Subcutaneous adipose tissue (tissue), 4 donors: ENCODE results near the gene ITPK1. TPM values are rescaled to one million over a fixed set of nuclear protein-coding genes. Genes with fewer than 3 reads are reported as not detected.

ENCODE experiments used
- total RNA-seq, 4 donors: library from RNA; depleted of rRNA; stranded (reverse); fragments of >200 nt; gene quantifications; one replicate each; pipeline ENCODE4 v1.1.0, GENCODE V29; 2016
- TF ChIP-seq, protein P1 (sequence below): fragments of 450-650 bp; IDR thresholded peaks from one replicate; pipeline ENCODE4 v1.5.1; 2016; ENCODE audit warnings: low read depth, mild to moderate bottlenecking, control low read depth, antibody characterized with exemption, moderate library complexity

ITPK1 gene
- total RNA-seq, 4 donors from 2014 or later = 53.4 to 109 (median 60.3) TPM

DNA sequence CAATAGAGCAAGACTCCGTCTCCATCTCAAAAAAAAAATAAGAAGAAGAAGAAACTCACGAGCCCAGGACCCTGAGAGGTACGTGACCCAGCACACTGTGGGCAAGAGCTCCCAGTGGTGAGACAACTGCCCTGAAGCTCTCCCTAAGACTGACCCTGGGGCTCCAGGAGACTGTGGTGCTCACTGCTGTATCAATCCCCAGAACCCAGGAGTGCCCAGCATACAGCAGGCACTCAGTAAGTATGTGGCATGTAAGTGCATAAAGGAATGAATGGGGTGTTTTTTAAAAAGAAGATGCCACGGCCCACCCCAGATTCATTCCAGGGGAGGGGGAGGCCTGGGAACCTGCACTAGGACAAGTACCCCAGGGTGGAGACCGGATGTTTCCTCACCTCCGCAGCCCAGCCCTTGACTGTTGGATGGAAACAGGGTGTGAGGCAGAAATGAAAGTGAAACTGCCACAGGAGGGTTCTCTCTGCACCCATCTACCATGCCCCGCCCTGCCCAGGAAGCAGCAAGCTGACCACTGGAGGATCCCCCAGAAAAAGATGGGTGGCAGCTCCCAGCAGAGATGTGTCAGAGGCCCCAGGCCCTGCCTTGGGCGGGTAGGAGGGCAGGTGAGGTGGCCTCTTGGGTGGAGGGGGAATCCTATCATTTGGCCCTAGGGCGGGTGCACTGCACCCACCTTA, 12.2 kb downstream of the ITPK1 start:
- TF ChIP-seq, protein P1, sequence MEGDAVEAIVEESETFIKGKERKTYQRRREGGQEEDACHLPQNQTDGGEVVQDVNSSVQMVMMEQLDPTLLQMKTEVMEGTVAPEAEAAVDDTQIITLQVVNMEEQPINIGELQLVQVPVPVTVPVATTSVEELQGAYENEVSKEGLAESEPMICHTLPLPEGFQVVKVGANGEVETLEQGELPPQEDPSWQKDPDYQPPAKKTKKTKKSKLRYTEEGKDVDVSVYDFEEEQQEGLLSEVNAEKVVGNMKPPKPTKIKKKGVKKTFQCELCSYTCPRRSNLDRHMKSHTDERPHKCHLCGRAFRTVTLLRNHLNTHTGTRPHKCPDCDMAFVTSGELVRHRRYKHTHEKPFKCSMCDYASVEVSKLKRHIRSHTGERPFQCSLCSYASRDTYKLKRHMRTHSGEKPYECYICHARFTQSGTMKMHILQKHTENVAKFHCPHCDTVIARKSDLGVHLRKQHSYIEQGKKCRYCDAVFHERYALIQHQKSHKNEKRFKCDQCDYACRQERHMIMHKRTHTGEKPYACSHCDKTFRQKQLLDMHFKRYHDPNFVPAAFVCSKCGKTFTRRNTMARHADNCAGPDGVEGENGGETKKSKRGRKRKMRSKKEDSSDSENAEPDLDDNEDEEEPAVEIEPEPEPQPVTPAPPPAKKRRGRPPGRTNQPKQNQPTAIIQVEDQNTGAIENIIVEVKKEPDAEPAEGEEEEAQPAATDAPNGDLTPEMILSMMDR = no peak

DNA sequence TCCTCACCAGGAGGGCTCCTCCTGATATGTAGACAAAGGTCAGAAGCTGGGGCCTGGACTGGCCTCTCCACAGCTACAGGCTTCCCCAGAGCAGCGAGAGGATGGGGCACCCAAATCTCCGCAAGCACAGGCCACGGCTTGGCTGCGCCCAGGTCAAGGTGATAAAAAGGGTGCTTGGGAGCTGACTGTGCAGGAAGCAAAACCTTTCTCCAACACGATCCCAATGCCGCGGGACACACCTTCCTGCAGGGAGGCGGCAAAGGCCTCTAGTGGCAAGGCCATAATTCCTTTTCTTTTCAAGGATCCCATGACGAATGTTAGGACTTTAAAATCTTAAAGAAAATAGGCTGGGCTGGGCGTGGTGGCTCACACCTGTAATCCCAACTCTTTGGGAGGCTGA, 13.6 kb downstream of the ITPK1 start:
- TF ChIP-seq, protein P1 = no peak

DNA sequence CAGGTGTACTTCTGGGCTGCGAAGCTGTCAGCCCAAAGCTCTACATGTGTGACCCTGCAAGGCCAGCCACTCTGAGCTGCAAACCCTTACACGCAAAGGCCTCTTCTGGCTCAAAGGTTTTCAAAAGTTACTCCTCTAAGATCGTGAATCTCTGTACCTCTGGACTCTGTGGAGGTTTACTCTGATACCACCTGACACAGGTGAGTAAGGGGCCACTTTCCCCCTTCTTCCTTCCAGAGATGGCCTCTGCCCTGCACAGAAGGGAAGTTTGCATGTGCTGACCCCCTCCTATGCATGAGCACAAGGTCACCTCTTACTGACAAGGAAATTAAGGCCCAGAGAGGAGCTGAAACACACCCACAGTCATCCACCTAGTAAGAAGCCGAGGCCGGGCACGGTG, 14.5 kb downstream of the ITPK1 start:
- TF ChIP-seq, protein P1 = no peak

DNA sequence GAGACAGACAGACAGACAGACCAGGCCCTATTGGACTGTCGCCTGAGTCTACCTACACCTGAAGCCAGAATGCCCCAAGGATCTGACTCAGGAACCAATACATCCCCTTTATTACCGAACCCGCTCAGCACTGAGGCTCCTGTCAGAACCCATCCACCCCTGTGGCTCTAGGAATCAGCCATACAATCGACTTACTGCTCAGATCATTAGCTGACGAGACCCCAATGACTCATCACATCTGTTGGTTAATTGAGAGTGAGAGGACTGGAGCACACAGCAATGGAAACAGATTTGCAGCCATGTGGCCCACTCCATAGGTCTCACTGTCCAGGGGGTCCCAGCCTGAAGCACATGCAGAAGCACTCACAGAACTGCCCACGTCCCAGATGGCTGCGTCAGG, 15.2 kb downstream of the ITPK1 start:
- TF ChIP-seq, protein P1 = no peak

DNA sequence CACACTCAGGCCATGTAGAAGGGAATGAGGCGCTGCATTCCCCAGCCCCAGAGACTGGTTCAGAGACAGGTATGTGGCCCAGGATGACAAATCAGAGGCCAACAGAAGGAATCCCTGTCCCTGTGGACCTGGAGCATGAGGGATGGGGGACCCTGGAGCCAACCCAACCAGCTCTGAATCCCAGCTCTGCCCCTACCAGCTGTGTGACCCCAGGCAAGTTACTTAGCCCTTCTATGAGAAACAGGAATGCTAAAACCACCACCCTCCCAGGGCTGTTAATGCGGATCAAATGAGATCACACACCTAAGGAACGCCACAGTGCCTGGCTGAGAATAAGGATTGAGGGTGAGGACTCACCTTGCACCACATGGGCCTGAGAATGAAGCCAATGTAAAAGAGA, 15.6 kb downstream of the ITPK1 start:
- TF ChIP-seq, protein P1 = no peak

DNA sequence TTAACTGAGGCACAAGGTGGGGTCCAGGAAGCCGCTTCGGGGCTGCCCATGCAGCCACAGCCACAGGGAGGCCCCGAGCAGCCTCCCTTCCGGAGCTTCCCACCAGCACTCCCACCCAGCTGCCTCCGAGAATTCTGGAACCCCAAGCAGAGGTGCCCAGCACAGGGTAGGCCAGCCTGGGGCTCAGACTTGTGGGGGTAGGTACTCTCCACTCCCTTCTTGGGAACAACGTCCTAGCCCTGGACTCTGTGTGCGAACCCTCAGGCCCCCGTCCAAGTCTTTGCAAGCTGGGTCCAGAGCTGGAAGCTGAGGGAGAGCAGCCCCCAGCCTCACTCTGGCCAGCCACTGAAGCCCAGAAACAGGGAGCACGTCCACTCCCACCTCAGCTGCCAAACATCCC, 16.1 kb downstream of the ITPK1 start:
- TF ChIP-seq, protein P1 = no peak

DNA sequence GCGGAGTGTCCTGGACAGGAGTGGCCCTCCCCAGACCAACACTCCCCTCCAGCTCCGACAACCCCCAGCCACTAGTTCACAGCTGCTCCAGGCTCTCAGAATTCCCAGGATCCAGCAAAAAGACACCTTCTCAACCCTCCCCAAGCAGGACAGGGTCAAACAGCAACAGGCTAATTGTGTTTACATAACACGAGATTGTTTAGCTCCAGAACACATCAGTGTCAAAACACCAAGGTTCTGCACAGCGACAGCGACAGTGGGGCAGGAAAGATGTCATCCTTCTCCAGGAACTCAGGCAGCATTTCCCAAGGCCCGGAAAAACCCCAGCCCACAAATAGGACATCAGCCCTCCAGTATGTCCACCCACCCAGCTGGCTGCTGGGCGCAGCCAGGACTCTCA, 16.5 kb downstream of the ITPK1 start:
- TF ChIP-seq, protein P1 = no peak
